NCI-H128 (cell line): Measurements from ENCODE around the gene GLRX2.
"Not testable (repeated sequence)": the region's sequence is repeated elsewhere in the genome, so short reads cannot be mapped to it uniquely, and the experiment has no call there.

ENCODE experiments used
- DNase-seq: peaks from one replicate; lab custom pipeline; 2025; ENCODE audit not compliant: unreplicated experiment; lab: John Stamatoyannopoulos, UW

The GLRX2 gene

GRCh38 chr1:193104907-193105820 lies at the start of gene GLRX2:
Gene GLRX2 (minus strand): TSS chr1:193105414. CDS start chr1:193105382, 32 bp downstream.
- DNase-seq, result peak; percentile 80

GRCh38 chr1:193144999-193145398 lies 39.8 kb upstream of the GLRX2 start:
- DNase-seq, result no peak

GRCh38 chr1:193144361-193144938 lies 39.2 kb upstream of the GLRX2 start:
- DNase-seq, result no peak

- DNase-seq, result no peak
These were observed 38.1 kb upstream of the GLRX2 start for GRCh38 chr1:193143285-193143684.

GRCh38 chr1:193142409-193142808 lies 37.2 kb upstream of the GLRX2 start:
- DNase-seq, result no peak

GRCh38 chr1:193141804-193142203 lies 36.6 kb upstream of the GLRX2 start:
- DNase-seq, result no peak

- DNase-seq, result no peak
These were observed 35.0 kb upstream of the GLRX2 start for GRCh38 chr1:193140254-193140653.

GRCh38 chr1:193131266-193131860 lies 26.1 kb upstream of the GLRX2 start:
- DNase-seq, result no peak

- no peak for DNase-seq
These were observed 20.2 kb upstream of the GLRX2 start for GRCh38 chr1:193125369-193125768.

GRCh38 chr1:193123751-193124150 lies 18.5 kb upstream of the GLRX2 start:
- no peak for DNase-seq

- peak; percentile 95 for DNase-seq
These were observed 16.7 kb upstream of the GLRX2 start, which contains the start of gene CDC73 for GRCh38 chr1:193121616-193122593. Gene CDC73 (plus strand): TSS chr1:193122031. CDS start chr1:193122201, 170 bp downstream.

- DNase-seq, result no peak
These were observed 15.5 kb upstream of the GLRX2 start for GRCh38 chr1:193120604-193121166.

GRCh38 chr1:193118803-193119730 lies 13.9 kb upstream of the GLRX2 start:
- no peak for DNase-seq

GRCh38 chr1:193118194-193118593 lies 13.0 kb upstream of the GLRX2 start:
- no peak for DNase-seq

- not testable (repeated sequence) for DNase-seq
These were observed 12.0 kb upstream of the GLRX2 start for GRCh38 chr1:193117167-193117566.

GRCh38 chr1:193115629-193116227 lies 10.5 kb upstream of the GLRX2 start:
- DNase-seq, result no peak

GRCh38 chr1:193114485-193115095 lies 9.4 kb upstream of the GLRX2 start:
- no peak for DNase-seq

GRCh38 chr1:193113992-193114332 lies 8.7 kb upstream of the GLRX2 start:
- DNase-seq, result no peak
